Rectal smooth muscle tissue (tissue), 1 donor: Measurements from ENCODE around the gene MPHOSPH10.
"Not testable (repeated sequence)": the region's sequence is repeated elsewhere in the genome, so short reads cannot be mapped to it uniquely, and the experiment has no call there.

Experiments used
- H3K27ac ChIP-seq: one replicate; pipeline ENCODE4 v1.7.0; 2013; ENCODE audit warnings: low read depth, low read length, inconsistent platforms
- H3K27me3 ChIP-seq: one replicate; pipeline ENCODE4 v1.7.0; 2013; ENCODE audit warnings: low read length; ENCODE audit not compliant: control insufficient read depth, insufficient read depth
- H3K36me3 ChIP-seq: one replicate; pipeline ENCODE4 v1.7.0; 2013; ENCODE audit warnings: low read length; ENCODE audit not compliant: control insufficient read depth, insufficient read depth
- H3K4me1 ChIP-seq: one replicate; pipeline ENCODE4 v1.7.0; 2013; ENCODE audit warnings: low read length; ENCODE audit not compliant: control insufficient read depth, insufficient read depth
- H3K4me3 ChIP-seq: one replicate; pipeline ENCODE4 v1.7.0; 2013; ENCODE audit warnings: low read length
- H3K9ac ChIP-seq: one replicate; pipeline ENCODE4 v1.7.0; 2013; ENCODE audit warnings: low read length

Gene MPHOSPH10

GRCh38 chr2:71102981-71103681 lies 27.3 kb upstream of the MPHOSPH10 start:
- Histone ChIP-seq H3K4me1 (no peaks in the 10 kb centered on the region), H3K27me3 (no peaks in the 10 kb centered on the region), H3K4me3 (no peak overlapping the region), H3K9ac (no peak overlapping the region), H3K27ac (no peak overlapping the region), H3K36me3 (no peaks in the 10 kb centered on the region)

GRCh38 chr2:71103809-71104208 lies 26.6 kb upstream of the MPHOSPH10 start:
- Histone ChIP-seq H3K4me3 (no peak overlapping the region), H3K36me3 (no peaks in the 10 kb centered on the region), H3K27me3 (no peaks in the 10 kb centered on the region), H3K9ac (no peak overlapping the region), H3K4me1 (no peaks in the 10 kb centered on the region), H3K27ac (no peak overlapping the region)

GRCh38 chr2:71106463-71106862 lies 24.0 kb upstream of the MPHOSPH10 start:
- not testable (repeated sequence) for H3K36me3 ChIP-seq, H3K27me3 ChIP-seq, H3K9ac ChIP-seq

DNA sequence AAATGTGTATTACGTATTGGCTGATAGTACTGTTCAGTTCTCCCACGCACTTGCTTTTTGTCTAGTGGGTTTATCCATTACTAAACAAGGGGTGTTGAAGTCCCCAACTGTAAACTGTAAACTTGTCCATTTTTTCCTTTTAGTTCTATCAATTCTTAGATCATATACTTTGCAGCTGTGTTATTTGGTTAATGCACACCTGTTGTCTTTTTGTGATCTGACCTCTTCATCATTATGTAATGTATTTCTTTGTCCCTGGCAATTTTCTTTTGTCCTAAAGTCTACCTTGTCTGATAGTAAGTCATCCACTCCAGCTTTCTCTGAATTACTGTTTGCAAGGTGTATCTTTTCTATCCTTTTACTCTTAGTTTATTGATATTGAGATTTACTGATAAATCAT lies 22.3 kb upstream of the MPHOSPH10 start:
- H3K27me3 ChIP-seq, result no peaks in the 10 kb centered on the region
- H3K9ac ChIP-seq, result no peak overlapping the region
- no peaks in the 10 kb centered on the region for H3K36me3 ChIP-seq
- no peak overlapping the region for H3K4me3 ChIP-seq
- no peak overlapping the region for H3K27ac ChIP-seq
- H3K4me1 ChIP-seq, result no peaks in the 10 kb centered on the region

More at GRCh38 chr2:71106463-71106862, 24.0 kb upstream of the MPHOSPH10 start:
- not testable (repeated sequence) for H3K4me3 ChIP-seq, H3K4me1 ChIP-seq, H3K27ac ChIP-seq

DNA sequence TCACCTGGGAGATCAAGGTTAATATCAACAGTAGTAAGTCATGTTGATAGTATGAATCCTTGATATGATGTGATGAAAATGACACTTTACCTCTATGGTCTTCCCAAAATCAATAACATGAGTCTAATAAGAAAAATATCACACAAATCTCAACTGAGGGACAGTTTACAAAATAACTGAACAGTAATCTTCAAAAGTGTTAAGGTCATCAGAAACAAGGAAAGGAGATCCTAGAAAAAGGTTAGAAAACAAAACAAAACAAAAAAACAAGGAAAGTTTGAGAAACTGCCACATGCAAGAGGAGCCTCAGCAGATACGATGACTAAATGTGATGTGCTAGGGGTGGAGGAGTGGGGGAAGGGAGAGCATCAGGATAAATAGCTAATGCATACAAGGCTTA lies 16.6 kb upstream of the MPHOSPH10 start:
- no peak overlapping the region for H3K4me3 ChIP-seq

DNA sequence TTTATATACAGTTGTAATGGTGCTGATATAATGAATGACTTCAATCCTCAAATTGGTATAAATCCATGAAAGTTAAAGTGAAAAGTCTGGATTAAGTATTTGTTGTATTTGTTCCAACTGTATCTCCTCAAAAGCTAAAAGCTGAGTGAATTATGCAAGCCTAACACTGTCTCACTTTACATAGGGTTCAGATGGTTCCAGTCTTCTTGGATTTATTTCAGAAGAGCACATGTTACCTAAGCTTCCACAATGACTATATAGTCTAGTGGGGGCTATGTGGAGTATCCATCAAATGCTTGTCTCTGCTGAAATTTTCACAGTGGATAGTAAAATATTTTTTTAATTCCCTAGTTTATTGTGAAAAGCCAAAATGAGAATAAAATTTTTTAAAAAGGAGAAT lies 13.4 kb upstream of the MPHOSPH10 start:
- Histone ChIP-seq H3K36me3 (peaks cover 8% of the 10 kb centered on the region), H3K9ac (no peak overlapping the region), H3K4me1 (no peaks in the 10 kb centered on the region), H3K27me3 (no peaks in the 10 kb centered on the region), H3K27ac (no peak overlapping the region), H3K4me3 (no peak overlapping the region)

More for the DNA sequence above, 16.6 kb upstream of the MPHOSPH10 start:
- peaks cover 3% of the 10 kb centered on the region for H3K36me3 ChIP-seq
- no peak overlapping the region for H3K9ac ChIP-seq
- no peaks in the 10 kb centered on the region for H3K4me1 ChIP-seq
- H3K27ac ChIP-seq, result no peak overlapping the region
- no peaks in the 10 kb centered on the region for H3K27me3 ChIP-seq

- Histone ChIP-seq H3K27ac (no peak overlapping the region), H3K9ac (no peak overlapping the region), H3K4me1 (no peaks in the 10 kb centered on the region), H3K27me3 (no peaks in the 10 kb centered on the region), H3K4me3 (no peak overlapping the region), H3K36me3 (peaks cover 7% of the 10 kb centered on the region)
Measured at GRCh38 chr2:71120195-71120594, 10.2 kb upstream of the MPHOSPH10 start.

GRCh38 chr2:71121479-71121878 lies 9.0 kb upstream of the MPHOSPH10 start:
- H3K4me1 ChIP-seq, result no peaks in the 10 kb centered on the region
- H3K27me3 ChIP-seq, result no peaks in the 10 kb centered on the region
- no peak overlapping the region for H3K4me3 ChIP-seq
- H3K36me3 ChIP-seq, result peaks cover 7% of the 10 kb centered on the region
- no peak overlapping the region for H3K27ac ChIP-seq
- H3K9ac ChIP-seq, result no peak overlapping the region

GRCh38 chr2:71122387-71123298 lies 7.8 kb upstream of the MPHOSPH10 start:
- Histone ChIP-seq H3K36me3 (peaks cover 7% of the 10 kb centered on the region), H3K4me3 (no peak overlapping the region), H3K27me3 (no peaks in the 10 kb centered on the region), H3K4me1 (no peaks in the 10 kb centered on the region), H3K27ac (no peak overlapping the region), H3K9ac (no peak overlapping the region)

DNA sequence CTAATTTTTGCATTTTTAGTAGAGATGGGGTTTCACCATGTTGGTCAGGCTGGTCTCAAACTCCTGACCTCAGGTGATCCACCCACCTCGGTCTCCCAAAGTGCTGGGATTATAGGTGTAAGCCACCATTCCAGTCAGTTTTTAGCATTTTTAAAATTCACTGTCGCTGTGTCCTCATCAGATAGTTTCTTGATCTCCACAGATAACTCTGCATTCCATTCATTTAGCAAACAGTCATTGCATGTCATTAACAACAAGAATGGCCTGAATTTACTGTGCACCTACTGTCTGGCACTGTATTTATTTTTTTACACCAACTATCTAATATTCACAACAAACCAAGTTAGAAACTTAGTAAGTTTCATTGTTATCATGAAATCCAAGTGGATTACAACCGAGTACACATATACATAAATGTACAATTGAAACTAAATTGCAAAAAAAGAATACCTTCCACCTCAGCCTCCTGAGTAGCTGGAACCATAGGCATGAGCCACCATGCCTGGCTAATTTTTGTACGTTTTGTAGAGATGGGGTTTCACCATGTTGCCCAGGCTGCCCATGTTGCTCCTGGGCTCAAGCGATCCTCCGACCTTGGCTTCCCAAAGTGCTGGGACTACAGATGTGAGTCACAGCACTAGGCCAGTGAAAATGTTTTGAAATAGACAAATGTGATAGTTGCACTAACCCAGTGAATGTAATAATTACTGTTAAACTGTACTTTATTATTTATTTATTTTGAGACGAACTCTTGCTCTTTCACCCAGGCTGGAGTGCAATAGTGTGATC lies 4.7 kb upstream of the MPHOSPH10 start:
- H3K9ac ChIP-seq, result no peak overlapping the region
- no peak overlapping the region for H3K4me3 ChIP-seq

GRCh38 chr2:71126957-71127356 lies 3.5 kb upstream of the MPHOSPH10 start:
- Histone ChIP-seq H3K27ac (no peak overlapping the region), H3K27me3 (no peaks in the 10 kb centered on the region), H3K9ac (no peak overlapping the region), H3K4me3 (no peak overlapping the region), H3K36me3 (peaks cover 2% of the 10 kb centered on the region), H3K4me1 (peaks cover 6% of the 10 kb centered on the region)

More for the DNA sequence above, 4.7 kb upstream of the MPHOSPH10 start:
- H3K36me3 ChIP-seq, result peaks cover 7% of the 10 kb centered on the region
- peaks cover 6% of the 10 kb centered on the region for H3K4me1 ChIP-seq
- no peak overlapping the region for H3K27ac ChIP-seq
- H3K27me3 ChIP-seq, result no peaks in the 10 kb centered on the region
